ENCODE measurements around the gene LRRC27.

The LRRC27 gene

GRCh38 chr10:132405463-132405991, 73.5 kb downstream of the LRRC27 start:
- no peak for DNase-seq

- no peak for DNase-seq
These were observed 74.2 kb downstream of the LRRC27 start for GRCh38 chr10:132406181-132406580.

GRCh38 chr10:132406750-132407149, 74.8 kb downstream of the LRRC27 start:
- no peak for DNase-seq

GRCh38 chr10:132407243-132407746, 75.3 kb downstream of the LRRC27 start:
- no peak for DNase-seq

- DNase-seq: no peak
These were observed 75.9 kb downstream of the LRRC27 start for GRCh38 chr10:132407846-132408278.

GRCh38 chr10:132408367-132408781, 76.4 kb downstream of the LRRC27 start:
- no peak for DNase-seq

GRCh38 chr10:132408823-132409666, 77.1 kb downstream of the LRRC27 start:
- no peak for DNase-seq

GRCh38 chr10:132409667-132410028, 77.7 kb downstream of the LRRC27 start:
- no peak for DNase-seq

- DNase-seq: no peak
These were observed 78.2 kb downstream of the LRRC27 start for GRCh38 chr10:132410056-132410778.

GRCh38 chr10:132410779-132411532, 79.0 kb downstream of the LRRC27 start:
- no peak for DNase-seq

GRCh38 chr10:132411561-132412253, 79.7 kb downstream of the LRRC27 start:
- DNase-seq: no peak

GRCh38 chr10:132412316-132413192, 80.6 kb downstream of the LRRC27 start:
- DNase-seq: no peak

GRCh38 chr10:132413226-132414205, 81.5 kb downstream of the LRRC27 start:
- no peak for DNase-seq

GRCh38 chr10:132414402-132415016, 82.5 kb downstream of the LRRC27 start:
- DNase-seq: no peak

GRCh38 chr10:132415255-132415654, 83.3 kb downstream of the LRRC27 start:
- no peak for DNase-seq

- no peak for DNase-seq
These were observed 84.0 kb downstream of the LRRC27 start for GRCh38 chr10:132415956-132416355.

GRCh38 chr10:132416566-132417256, 84.7 kb downstream of the LRRC27 start:
- DNase-seq: no peak

GRCh38 chr10:132417257-132417910, 85.4 kb downstream of the LRRC27 start:
- DNase-seq: no peak

Measured in CD4-positive, alpha-beta T cell treated with Interleukin-21 for 1 hour (primary cell).